Activated naive CD8-positive, alpha-beta T cell treated with anti-CD3 and anti-CD28 coated beads, Interleukin-2, amount 50 U/mL, for 24 hours (primary cell): ENCODE results near the gene CD200R1.
"Not testable (repeated sequence)": the region's sequence is repeated elsewhere in the genome, so short reads cannot be mapped to it uniquely, and the experiment has no call there.

Experiments used
- ATAC-seq: fragments of 150-1000 bp; cut with Tn5 transposase; one replicate; pipeline ENCODE4 v1.10.0; 2021
- DNase-seq: peaks from one replicate; pipeline ENCODE4 v3.0.0; 2021
- H3K27ac Mint-ChIP-seq: one replicate; pipeline ENCODE4 v1.8.0; 2021; ENCODE audit warnings: mild to moderate bottlenecking, mixed read lengths
- H3K27me3 Mint-ChIP-seq: one replicate; pipeline ENCODE4 v1.8.0; 2021; ENCODE audit warnings: mixed read lengths
- H3K36me3 Mint-ChIP-seq: one replicate; pipeline ENCODE4 v1.8.0; 2021; ENCODE audit warnings: low read depth, mixed read lengths
- H3K4me1 Mint-ChIP-seq: one replicate; pipeline ENCODE4 v1.8.0; 2021; ENCODE audit warnings: mixed read lengths
- H3K4me3 Mint-ChIP-seq: one replicate; pipeline ENCODE4 v1.8.0; 2021; ENCODE audit warnings: mild to moderate bottlenecking, moderate library complexity, mixed read lengths
- H3K9me3 Mint-ChIP-seq: one replicate; pipeline ENCODE4 v1.8.0; 2021; ENCODE audit warnings: mixed read lengths

CD200R1 gene

GRCh38 chr3:112958811-112959560 lies 15.9 kb downstream of the CD200R1 start:
- peak overlapping the region; percentile 65 for H3K4me3 Mint-ChIP-seq
- H3K36me3 Mint-ChIP-seq = peaks cover 20% of the 10 kb centered on the region
- H3K4me1 Mint-ChIP-seq = peaks cover 24% of the 10 kb centered on the region
- ATAC-seq (peak; percentile 71), DNase-seq (no peak)
- peak overlapping the region; percentile 53 for H3K27ac Mint-ChIP-seq
- no peaks in the 10 kb centered on the region for H3K27me3 Mint-ChIP-seq
- H3K9me3 Mint-ChIP-seq = peaks cover 31% of the 10 kb centered on the region

- ATAC-seq = no peak
- Mint-ChIP-seq H3K27ac (no peak overlapping the region), H3K27me3 (no peaks in the 10 kb centered on the region), H3K4me3 (no peak overlapping the region), H3K4me1 (peaks cover 24% of the 10 kb centered on the region), H3K9me3 (peaks cover 22% of the 10 kb centered on the region), H3K36me3 (peaks cover 7% of the 10 kb centered on the region)
- DNase-seq = no peak
Measured at GRCh38 chr3:112956351-112956750, 18.6 kb downstream of the CD200R1 start.

DNA sequence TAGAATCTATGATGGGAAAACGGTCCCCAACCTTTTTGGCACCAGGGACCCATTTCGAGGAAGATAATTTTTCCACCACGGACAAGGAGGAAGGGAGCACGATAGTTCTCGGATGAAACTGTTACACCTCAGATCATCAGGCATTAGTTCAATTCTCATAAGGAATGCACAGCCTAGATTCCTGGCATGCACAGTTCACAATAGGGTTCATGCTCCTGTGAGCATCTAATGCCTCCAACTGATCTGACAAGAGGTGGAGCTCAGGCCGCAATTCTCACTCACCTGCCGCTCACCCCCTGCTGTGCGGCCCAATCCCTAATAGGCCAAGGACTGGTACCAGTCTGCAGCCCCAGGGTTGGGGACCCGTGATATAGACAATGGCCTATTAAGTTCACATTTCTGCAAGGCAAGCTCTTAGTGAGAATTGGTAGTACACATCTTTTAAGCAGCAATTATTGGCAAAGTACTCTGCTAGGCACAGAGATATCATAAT lies 26.5 kb downstream of the CD200R1 start:
- Mint-ChIP-seq H3K36me3 (peaks cover 24% of the 10 kb centered on the region), H3K4me3 (no peak overlapping the region)

DNA sequence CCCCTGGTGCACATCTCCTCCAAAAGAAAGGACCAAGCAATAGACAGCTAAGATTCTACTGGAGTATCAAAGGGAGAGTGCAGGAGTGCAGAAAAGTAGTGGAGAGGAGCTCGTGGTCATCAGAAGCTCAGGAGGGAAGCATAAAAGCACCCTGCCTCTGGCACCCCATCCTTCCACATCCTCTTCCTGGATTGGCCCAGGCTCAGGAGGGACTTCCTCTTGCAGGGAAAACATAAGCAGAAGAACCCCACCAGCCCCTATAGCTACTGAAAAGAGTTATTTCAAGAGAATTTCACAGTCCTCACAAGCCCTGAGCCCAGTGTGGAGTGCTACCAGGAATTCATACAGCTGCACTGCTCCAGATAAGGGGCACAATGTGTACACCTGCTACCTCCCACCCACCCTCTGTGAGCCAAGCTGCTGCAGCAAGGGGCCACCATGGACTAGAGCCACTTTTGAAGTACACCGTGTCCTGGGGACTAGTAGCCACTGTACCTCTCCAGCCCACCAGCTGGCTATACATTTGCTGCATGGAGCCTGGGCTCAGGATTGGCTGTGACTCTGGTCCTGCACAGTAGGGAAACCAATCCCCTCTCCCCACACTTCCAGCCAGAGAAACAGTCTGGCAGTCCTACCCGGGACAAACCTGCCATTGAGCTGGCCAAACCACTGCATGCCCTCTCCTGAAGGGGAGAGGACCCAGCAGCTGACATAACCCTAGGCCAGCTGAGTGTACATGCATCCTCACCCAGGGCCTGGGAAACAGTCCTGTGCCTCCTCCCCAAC lies 43.0 kb downstream of the CD200R1 start:
- H3K4me1 Mint-ChIP-seq = peaks cover 2% of the 10 kb centered on the region

More for the DNA sequence above, 26.5 kb downstream of the CD200R1 start:
- Mint-ChIP-seq H3K4me1 (peaks cover 19% of the 10 kb centered on the region), H3K27ac (no peak overlapping the region), H3K9me3 (peaks cover 24% of the 10 kb centered on the region), H3K27me3 (no peaks in the 10 kb centered on the region)
- no peak for DNase-seq
- ATAC-seq = no peak

DNA sequence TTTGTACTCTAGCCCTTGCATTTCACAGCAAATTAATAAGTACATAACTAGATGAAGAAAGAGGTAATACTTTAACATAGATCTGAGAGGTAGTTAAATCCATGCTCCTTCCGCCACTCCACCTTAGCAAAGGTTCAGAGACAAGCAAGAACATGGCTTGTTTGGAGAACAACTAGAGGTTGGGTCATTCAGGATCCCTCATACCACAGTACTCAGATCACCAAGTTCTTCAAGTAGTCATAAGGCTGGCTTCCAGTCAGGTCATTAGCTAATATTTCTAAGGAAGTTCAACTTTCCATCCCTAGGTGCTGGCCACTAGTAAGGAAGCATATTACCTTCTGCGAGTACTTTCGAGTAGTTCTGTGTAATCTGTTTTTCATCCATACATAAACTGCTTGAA lies 44.1 kb downstream of the CD200R1 start:
- ATAC-seq (no peak), DNase-seq (no peak)
- Mint-ChIP-seq H3K36me3 (peaks cover 2% of the 10 kb centered on the region), H3K9me3 (peaks cover 17% of the 10 kb centered on the region), H3K27ac (no peak overlapping the region), H3K4me1 (peaks cover 5% of the 10 kb centered on the region), H3K4me3 (no peak overlapping the region), H3K27me3 (no peaks in the 10 kb centered on the region)

More for the DNA sequence above, 43.0 kb downstream of the CD200R1 start:
- Mint-ChIP-seq H3K36me3 (peaks cover 5% of the 10 kb centered on the region), H3K4me3 (no peak overlapping the region), H3K9me3 (peaks cover 28% of the 10 kb centered on the region), H3K27ac (no peak overlapping the region), H3K27me3 (no peaks in the 10 kb centered on the region)
- ATAC-seq (no peak), DNase-seq (no peak)

DNA sequence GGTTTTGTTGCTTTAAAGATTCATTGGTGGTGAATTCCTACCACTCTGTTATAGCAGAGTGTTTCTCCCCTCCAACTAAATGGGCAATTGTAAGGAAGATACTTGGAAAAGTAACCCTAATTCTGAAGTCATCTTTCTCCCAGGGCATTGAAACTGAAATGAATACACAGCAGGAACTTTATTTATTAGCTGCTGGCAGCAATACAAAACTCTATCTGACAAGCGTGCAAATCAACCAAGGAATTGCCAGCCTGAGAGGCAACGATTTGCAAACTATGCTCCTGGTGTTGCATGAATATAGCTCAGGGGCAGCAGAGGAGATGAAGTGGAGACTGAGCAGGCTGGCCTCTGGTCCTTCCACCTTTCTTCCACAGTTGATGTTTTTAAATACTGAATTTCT lies 48.9 kb downstream of the CD200R1 start:
- DNase-seq = no peak
- no peaks in the 10 kb centered on the region for H3K9me3 Mint-ChIP-seq
- no peak for ATAC-seq
- H3K4me1 Mint-ChIP-seq = peaks cover 2% of the 10 kb centered on the region
- no peaks in the 10 kb centered on the region for H3K27me3 Mint-ChIP-seq
- peaks cover 4% of the 10 kb centered on the region for H3K36me3 Mint-ChIP-seq
- no peak overlapping the region for H3K4me3 Mint-ChIP-seq
- no peak overlapping the region for H3K27ac Mint-ChIP-seq

DNA sequence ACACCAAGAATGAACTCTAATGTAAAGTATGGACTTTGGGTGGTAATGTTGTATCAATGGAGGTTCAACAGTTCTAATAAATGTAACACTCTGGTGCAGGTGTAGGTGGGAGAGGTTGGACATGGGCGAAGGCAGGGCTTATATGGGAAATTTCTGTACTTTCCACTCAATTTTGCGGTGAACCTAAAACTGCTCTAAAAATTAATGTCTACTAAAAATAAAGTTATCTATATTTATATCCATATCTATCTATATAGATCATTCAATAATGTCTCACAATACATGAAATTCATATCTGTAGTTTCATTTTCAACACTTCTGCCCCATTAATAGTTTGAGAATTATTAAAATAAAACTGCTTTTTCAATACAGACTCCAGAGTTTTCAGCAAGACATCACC lies 49.3 kb downstream of the CD200R1 start:
- Mint-ChIP-seq H3K27ac (no peak overlapping the region), H3K4me1 (peaks cover 2% of the 10 kb centered on the region), H3K27me3 (no peaks in the 10 kb centered on the region), H3K36me3 (peaks cover 4% of the 10 kb centered on the region), H3K4me3 (no peak overlapping the region), H3K9me3 (no peaks in the 10 kb centered on the region)
- ATAC-seq (no peak), DNase-seq (no peak)

- peaks cover 36% of the 10 kb centered on the region for H3K36me3 Mint-ChIP-seq
- H3K27ac Mint-ChIP-seq, H3K4me3 Mint-ChIP-seq, H3K4me1 Mint-ChIP-seq, DNase-seq, ATAC-seq, H3K27me3 Mint-ChIP-seq: not testable (repeated sequence)
- H3K9me3 Mint-ChIP-seq = peaks cover 19% of the 10 kb centered on the region
Measured at GRCh38 chr3:112919541-112919940, 55.4 kb downstream of the CD200R1 start.

GRCh38 chr3:112908252-112908651 lies 66.7 kb downstream of the CD200R1 start:
- no peak overlapping the region for H3K4me3 Mint-ChIP-seq
- no peak for ATAC-seq
- H3K27me3 Mint-ChIP-seq = no peaks in the 10 kb centered on the region
- peaks cover 21% of the 10 kb centered on the region for H3K9me3 Mint-ChIP-seq
- peaks cover 9% of the 10 kb centered on the region for H3K36me3 Mint-ChIP-seq
- peak overlapping the region; percentile 59 for H3K27ac Mint-ChIP-seq
- H3K4me1 Mint-ChIP-seq = peaks cover 24% of the 10 kb centered on the region
- no peak for DNase-seq

DNA sequence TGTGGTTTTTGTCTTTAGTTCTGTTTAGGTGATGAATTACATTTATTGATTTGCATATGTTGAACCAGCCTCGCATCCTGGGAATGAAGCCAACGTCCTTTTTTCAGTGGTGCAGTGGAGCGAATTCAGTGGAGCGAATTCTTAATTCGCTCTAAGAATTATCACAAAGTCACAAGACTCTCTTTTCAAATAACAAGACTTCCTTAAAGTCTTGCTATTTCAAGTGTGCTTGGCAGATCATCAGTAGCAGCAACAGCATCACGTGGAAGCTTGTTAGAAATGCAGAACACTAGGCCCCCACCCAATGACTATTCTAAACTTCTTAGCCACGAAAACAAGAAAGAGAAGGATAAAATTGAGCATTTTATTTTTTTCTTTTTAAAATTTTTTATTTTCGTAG lies 70.1 kb downstream of the CD200R1 start:
- Mint-ChIP-seq H3K27ac (no peak overlapping the region), H3K36me3 (no peaks in the 10 kb centered on the region), H3K9me3 (peaks cover 18% of the 10 kb centered on the region), H3K4me3 (no peak overlapping the region), H3K27me3 (no peaks in the 10 kb centered on the region), H3K4me1 (peaks cover 21% of the 10 kb centered on the region)
- DNase-seq (no peak), ATAC-seq (no peak)

DNA sequence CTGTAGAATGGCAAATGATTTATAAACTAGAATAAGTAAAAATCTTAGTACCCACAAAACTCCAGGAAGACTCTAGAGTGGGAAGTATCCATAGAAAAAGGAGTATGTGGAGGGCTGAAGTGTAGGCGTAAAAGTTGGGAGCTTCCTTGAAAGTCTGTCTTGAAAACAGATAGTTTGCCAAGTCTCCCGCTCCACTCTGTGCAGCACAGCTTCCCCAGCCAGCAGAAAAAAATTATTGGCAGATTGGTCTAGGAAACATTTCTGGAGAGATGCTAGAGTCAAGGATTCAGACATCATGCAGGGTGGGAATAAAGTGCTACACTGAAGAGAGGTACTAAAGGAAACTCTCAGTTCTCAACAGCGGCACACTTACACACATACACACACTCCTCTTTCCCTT lies 74.8 kb downstream of the CD200R1 start:
- no peak overlapping the region for H3K4me3 Mint-ChIP-seq
- peaks cover 18% of the 10 kb centered on the region for H3K9me3 Mint-ChIP-seq
- no peak overlapping the region for H3K27ac Mint-ChIP-seq

GRCh38 chr3:112897791-112898190 lies 77.1 kb downstream of the CD200R1 start:
- H3K4me1 Mint-ChIP-seq = no peaks in the 10 kb centered on the region
- H3K9me3 Mint-ChIP-seq = no peaks in the 10 kb centered on the region
- H3K4me3 Mint-ChIP-seq = no peak overlapping the region
- H3K27me3 Mint-ChIP-seq = no peaks in the 10 kb centered on the region
- no peak for ATAC-seq
- H3K36me3 Mint-ChIP-seq = no peaks in the 10 kb centered on the region
- DNase-seq = no peak
- no peak overlapping the region for H3K27ac Mint-ChIP-seq

More for the DNA sequence above, 74.8 kb downstream of the CD200R1 start:
- H3K36me3 Mint-ChIP-seq = no peaks in the 10 kb centered on the region
- DNase-seq = no peak
- peaks cover 3% of the 10 kb centered on the region for H3K4me1 Mint-ChIP-seq
- H3K27me3 Mint-ChIP-seq = no peaks in the 10 kb centered on the region
- no peak for ATAC-seq

DNA sequence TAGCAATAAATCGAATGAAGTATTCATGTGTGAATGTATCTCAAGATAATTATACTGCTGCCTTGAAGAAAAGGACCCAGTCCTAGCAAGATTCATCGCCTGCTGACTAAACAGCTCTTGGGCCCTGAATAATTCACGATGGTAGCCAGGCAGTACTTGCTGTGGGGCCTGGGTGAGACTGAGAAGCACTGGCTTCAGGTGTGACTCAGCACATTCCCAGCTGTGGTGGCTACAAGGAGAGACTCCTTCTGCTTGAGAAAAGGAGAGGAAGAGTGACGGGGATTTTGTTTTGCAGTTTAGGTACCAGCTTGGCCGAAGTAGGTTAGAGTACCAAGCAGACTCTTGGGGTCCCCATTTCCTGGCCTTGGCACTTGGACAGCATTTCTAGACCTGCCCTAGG lies 80.6 kb downstream of the CD200R1 start:
- ATAC-seq (no peak), DNase-seq (no peak)
- peaks cover 1% of the 10 kb centered on the region for H3K36me3 Mint-ChIP-seq
- H3K4me3 Mint-ChIP-seq = no peak overlapping the region
- H3K27ac Mint-ChIP-seq = no peak overlapping the region
- peaks cover 1% of the 10 kb centered on the region for H3K27me3 Mint-ChIP-seq
- H3K9me3 Mint-ChIP-seq = no peaks in the 10 kb centered on the region
- H3K4me1 Mint-ChIP-seq = no peaks in the 10 kb centered on the region

- DNase-seq (no peak), ATAC-seq (no peak)
- peaks cover 1% of the 10 kb centered on the region for H3K36me3 Mint-ChIP-seq
- H3K4me1 Mint-ChIP-seq = no peaks in the 10 kb centered on the region
- no peak overlapping the region for H3K27ac Mint-ChIP-seq
- H3K4me3 Mint-ChIP-seq = no peak overlapping the region
- peaks cover 4% of the 10 kb centered on the region for H3K27me3 Mint-ChIP-seq
- H3K9me3 Mint-ChIP-seq = no peaks in the 10 kb centered on the region
Measured at GRCh38 chr3:112889357-112889756, 85.5 kb downstream of the CD200R1 start.
